Measurements from ENCODE around the gene CHP1. TPM values are rescaled to one million over a fixed set of nuclear protein-coding genes. Genes with fewer than 3 reads are reported as not detected.
"Not testable (repeated sequence)": the region's sequence is repeated elsewhere in the genome, so short reads cannot be mapped to it uniquely, and the experiment has no call there.

The CHP1 gene
- total RNA-seq, 2 donors from 2014 or later: 97.0 to 174 TPM

DNA sequence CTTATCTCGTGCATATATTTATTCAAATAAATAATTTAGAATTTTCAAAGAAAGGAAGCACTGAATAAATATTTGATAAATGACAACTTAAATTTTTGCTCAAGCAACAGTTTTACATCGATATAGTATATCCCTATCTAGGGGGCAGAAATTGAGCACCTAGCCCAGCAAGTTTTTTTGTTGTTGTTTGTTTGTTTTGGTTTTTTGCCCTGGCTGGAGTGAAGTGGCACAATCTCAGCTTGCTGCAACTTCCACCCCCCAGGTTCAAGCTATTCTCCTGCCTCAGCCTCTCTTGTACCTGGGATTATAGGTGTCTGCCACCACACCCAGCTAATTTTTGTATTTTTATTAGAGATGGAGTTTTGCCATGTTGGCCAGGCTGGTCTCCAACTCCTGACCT lies 58.9 kb downstream of the CHP1 start:
- WGBS: 75% methylated on average over 2 of the region's 2 CpGs
- H3K4me1 ChIP-seq (replicated peaks): peaks cover 4% of the 10 kb centered on the region
- H3K4me3 ChIP-seq: no peak overlapping the region
- intact Hi-C loops (cut with DNase I): no loop called here
- no peak for DNase-seq (ENCODE audit: low spot score)
- H3K36me3 ChIP-seq: peaks cover 0 to 5% of the 10 kb centered on the region in 2 donors
- TF ChIP-seq, protein P1, sequence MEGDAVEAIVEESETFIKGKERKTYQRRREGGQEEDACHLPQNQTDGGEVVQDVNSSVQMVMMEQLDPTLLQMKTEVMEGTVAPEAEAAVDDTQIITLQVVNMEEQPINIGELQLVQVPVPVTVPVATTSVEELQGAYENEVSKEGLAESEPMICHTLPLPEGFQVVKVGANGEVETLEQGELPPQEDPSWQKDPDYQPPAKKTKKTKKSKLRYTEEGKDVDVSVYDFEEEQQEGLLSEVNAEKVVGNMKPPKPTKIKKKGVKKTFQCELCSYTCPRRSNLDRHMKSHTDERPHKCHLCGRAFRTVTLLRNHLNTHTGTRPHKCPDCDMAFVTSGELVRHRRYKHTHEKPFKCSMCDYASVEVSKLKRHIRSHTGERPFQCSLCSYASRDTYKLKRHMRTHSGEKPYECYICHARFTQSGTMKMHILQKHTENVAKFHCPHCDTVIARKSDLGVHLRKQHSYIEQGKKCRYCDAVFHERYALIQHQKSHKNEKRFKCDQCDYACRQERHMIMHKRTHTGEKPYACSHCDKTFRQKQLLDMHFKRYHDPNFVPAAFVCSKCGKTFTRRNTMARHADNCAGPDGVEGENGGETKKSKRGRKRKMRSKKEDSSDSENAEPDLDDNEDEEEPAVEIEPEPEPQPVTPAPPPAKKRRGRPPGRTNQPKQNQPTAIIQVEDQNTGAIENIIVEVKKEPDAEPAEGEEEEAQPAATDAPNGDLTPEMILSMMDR (IDR thresholded peaks at IDR 0.05): no peak
- TF ChIP-seq POLR2AphosphoS5 (IDR thresholded peaks at IDR 0.05) (no peak), POLR2A (IDR thresholded peaks at IDR 0.05) (no peak)
- no peaks in the 10 kb centered on the region for H3K9me3 ChIP-seq
- H3K27me3 ChIP-seq (replicated peaks; ENCODE audit: insufficient read depth): no peaks in the 10 kb centered on the region
- H3K27ac ChIP-seq: no peak overlapping the region

DNA sequence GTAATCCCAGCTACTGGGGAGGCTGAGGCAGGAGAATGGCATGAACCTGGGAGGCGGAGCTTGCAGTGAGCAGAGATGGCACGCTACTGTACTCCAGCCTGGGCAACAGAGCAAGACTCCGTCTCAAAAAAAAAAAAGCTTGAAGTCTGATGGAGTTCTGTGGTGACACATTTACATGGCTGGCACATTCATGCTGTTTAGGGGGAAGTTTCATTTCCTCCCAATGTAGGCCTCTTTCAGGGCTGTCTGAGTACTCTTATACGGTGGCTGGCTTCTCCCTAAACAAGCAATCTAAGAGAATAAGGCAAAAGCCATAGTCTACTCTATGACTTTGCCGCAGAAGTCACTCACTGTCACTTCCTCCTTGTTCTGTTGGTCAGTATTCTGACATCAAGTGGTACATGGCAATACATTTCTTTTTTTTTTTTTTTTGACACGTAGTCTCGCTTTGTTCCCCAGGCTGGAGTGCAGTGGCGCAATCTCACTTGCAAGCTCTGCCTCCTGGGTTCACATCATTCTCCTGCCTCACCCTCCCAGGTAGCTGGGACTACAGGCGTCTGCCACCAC lies 60.1 kb downstream of the CHP1 start:
- H3K4me3 ChIP-seq: no peak overlapping the region
- H3K4me1 ChIP-seq (replicated peaks): no peaks in the 10 kb centered on the region
- no peak for TF ChIP-seq POLR2AphosphoS5 (IDR thresholded peaks at IDR 0.05)
- TF ChIP-seq, protein P1 (IDR thresholded peaks at IDR 0.05): no peak
- TF ChIP-seq POLR2A (IDR thresholded peaks at IDR 0.05): no peak
- H3K9me3 ChIP-seq: no peaks in the 10 kb centered on the region
- H3K27ac ChIP-seq: no peak overlapping the region
- intact Hi-C loops (cut with DNase I): no loop called here
- H3K27me3 ChIP-seq (replicated peaks; ENCODE audit: insufficient read depth): no peaks in the 10 kb centered on the region
- peaks cover 0 to 5% of the 10 kb centered on the region in 2 donors for H3K36me3 ChIP-seq
- no peak for DNase-seq (ENCODE audit: low spot score)
- WGBS: 94% methylated on average over 9 of the region's 9 CpGs

DNA sequence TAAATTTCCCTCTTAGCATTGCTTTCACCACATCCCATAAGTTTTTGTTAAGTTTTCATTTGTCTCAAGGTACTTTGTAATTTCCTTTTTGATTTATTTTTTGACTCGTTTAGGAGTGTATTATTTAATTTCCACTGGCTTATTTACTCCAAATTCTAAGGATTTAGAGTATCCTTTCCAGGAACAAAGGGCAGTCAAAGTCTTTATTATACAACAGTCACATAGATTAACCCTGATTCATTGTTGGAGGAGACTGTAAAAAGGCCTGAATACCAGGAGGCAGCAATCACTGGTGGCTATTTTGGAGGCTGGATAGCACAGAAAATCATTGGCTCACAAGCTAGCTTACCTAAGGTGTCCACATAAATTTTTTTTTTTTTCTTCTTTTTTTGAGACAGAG lies 61.5 kb downstream of the CHP1 start:
- Histone ChIP-seq H3K27me3 (replicated peaks; ENCODE audit: insufficient read depth) (no peaks in the 10 kb centered on the region), H3K27ac (no peak overlapping the region), H3K36me3 (peaks cover 0 to 5% of the 10 kb centered on the region in 2 donors), H3K9me3 (no peaks in the 10 kb centered on the region), H3K4me3 (no peak overlapping the region), H3K4me1 (replicated peaks) (no peaks in the 10 kb centered on the region)
- WGBS: 44% methylated on average over 1 of the region's 1 CpG
- intact Hi-C loops (cut with DNase I): no loop called here
- DNase-seq (ENCODE audit: low spot score): no peak
- TF ChIP-seq POLR2AphosphoS5 (IDR thresholded peaks at IDR 0.05) (no peak), POLR2A (IDR thresholded peaks at IDR 0.05) (no peak)

DNA sequence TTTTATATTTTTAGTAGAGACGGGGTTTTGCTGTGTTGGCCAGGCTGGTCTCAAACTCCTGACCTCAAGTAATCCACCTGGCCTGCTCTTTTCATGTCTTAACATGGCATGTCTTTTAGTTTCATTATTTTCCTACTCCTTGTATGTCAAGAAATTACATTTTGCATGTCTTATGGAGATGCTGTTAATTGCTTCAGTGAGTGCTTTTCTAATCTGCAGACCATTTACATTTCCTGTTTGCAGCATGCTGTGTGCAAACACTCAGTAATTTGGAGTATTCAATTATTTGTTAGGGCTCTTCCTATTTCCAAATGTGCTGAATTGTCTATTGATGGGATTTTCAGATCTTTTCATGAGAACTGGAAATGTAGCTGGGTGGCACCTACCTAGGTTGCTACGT lies 70.1 kb downstream of the CHP1 start:
- H3K36me3 ChIP-seq; intact Hi-C loops (cut with DNase I); H3K27me3 ChIP-seq (replicated peaks; ENCODE audit: insufficient read depth); H3K4me1 ChIP-seq (replicated peaks); H3K9me3 ChIP-seq; H3K27ac ChIP-seq; DNase-seq (ENCODE audit: low spot score); H3K4me3 ChIP-seq: not testable (repeated sequence)
- 100% methylated on average over 2 of the region's 2 CpGs for WGBS

DNA sequence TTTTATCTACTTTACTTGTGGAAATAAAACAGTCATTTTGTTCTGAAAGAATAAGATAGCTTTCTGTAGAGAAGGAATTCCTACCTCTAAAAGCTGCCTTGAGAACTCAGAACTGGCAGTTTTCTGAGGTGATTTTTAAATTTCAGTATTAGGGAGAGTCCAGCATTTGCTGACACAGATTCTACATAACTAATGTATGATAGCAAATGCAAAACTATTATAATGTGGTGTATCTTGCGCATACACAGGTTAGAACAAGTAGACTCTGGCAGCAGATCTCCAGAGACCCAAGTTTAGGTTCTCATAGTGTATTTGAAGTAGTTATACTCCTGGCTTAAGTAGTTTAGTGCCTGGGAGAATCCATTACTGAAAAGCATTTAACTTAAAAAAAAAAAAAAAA lies 70.5 kb downstream of the CHP1 start:
- TF ChIP-seq, protein P1 (IDR thresholded peaks at IDR 0.05): no peak
- no peak for TF ChIP-seq POLR2AphosphoS5 (IDR thresholded peaks at IDR 0.05)
- no peak for TF ChIP-seq POLR2A (IDR thresholded peaks at IDR 0.05)
- no peaks in the 10 kb centered on the region for H3K4me1 ChIP-seq (replicated peaks)
- no peaks in the 10 kb centered on the region for H3K27me3 ChIP-seq (replicated peaks; ENCODE audit: insufficient read depth)
- no peaks in the 10 kb centered on the region for H3K9me3 ChIP-seq
- no peak for DNase-seq (ENCODE audit: low spot score)
- H3K4me3 ChIP-seq: no peak overlapping the region
- intact Hi-C loops (cut with DNase I): no loop called here
- peaks cover 0 to 5% of the 10 kb centered on the region in 2 donors for H3K36me3 ChIP-seq
- 94% methylated on average over 1 of the region's 1 CpG for WGBS
- no peak overlapping the region for H3K27ac ChIP-seq

DNA sequence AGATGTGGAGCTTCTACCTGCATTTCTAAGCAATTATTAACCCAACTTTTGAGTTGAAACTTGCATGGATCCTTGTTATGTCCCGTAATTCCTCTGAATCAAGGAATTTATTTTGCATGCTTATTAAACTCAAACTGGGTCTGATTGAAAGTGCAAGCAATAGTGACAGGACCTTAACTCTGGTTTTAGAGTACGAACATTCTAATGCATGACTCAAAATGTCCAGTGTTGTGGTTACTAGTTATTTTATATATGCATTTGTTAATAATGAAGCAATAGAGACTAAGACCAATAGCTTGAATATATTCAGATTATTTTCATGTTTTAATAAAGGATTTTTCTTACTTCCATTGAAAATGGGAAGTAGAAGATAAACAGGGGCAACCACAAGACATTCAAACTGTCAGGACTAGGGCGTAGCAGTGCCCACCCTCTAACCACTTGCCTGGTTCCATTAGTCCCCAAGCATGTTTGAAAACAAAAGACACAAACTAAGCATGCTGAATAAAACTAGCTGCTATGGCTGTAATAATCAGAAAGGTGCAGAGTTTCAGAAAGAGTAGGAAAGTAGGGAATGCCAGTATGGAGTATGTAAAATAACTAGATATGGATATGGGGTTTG lies 73.2 kb downstream of the CHP1 start:
- Histone ChIP-seq H3K4me1 (replicated peaks) (no peaks in the 10 kb centered on the region), H3K9me3 (no peaks in the 10 kb centered on the region), H3K27ac (no peak overlapping the region), H3K4me3 (no peak overlapping the region), H3K36me3 (no peaks in the 10 kb centered on the region), H3K27me3 (replicated peaks; ENCODE audit: insufficient read depth) (no peaks in the 10 kb centered on the region)
- no peak for DNase-seq (ENCODE audit: low spot score)
- TF ChIP-seq POLR2A (IDR thresholded peaks at IDR 0.05): no peak
- no peak for TF ChIP-seq POLR2AphosphoS5 (IDR thresholded peaks at IDR 0.05)
- TF ChIP-seq, protein P1 (IDR thresholded peaks at IDR 0.05): no peak
- 88% methylated on average over 3 of the region's 3 CpGs for WGBS
- intact Hi-C loops (cut with DNase I): no loop called here
